HL-60 (cell line): Measurements from ENCODE around the gene LNPEP.

ENCODE experiments used
- CTCF ChIP-seq: IDR thresholded peaks from one replicate; pipeline ENCODE4 v1.5.1; 2011; ENCODE audit warnings: low read length, control low read depth, inconsistent platforms; ENCODE audit not compliant: insufficient read depth
- POLR2AphosphoS5 ChIP-seq: IDR thresholded peaks from 2 replicates; pipeline ENCODE4 v1.6.1; 2012; ENCODE audit warnings: low read depth
- REST ChIP-seq: IDR thresholded peaks from 2 replicates; pipeline ENCODE4 v1.6.1; 2012; ENCODE audit warnings: low read depth; ENCODE audit not compliant: insufficient replicate concordance
- SPI1 ChIP-seq: IDR thresholded peaks from 2 replicates; pipeline ENCODE4 v1.6.1; 2012; ENCODE audit warnings: low read depth, mild to moderate bottlenecking, borderline replicate concordance

- TF ChIP-seq CTCF (no peak), POLR2AphosphoS5 (peak; percentile 44; the same call in 1 of the 2 replicates), REST (no peak), SPI1 (no peak)
Observed at GRCh38 chr5:96935559-96936430, at the start of gene LNPEP.
